Activated CD4-positive, alpha-beta T cell treated with anti-CD3 and anti-CD28 coated beads, Interleukin-2, amount 10 ng/mL, durations not matched to agents 7 days and 5 days (primary cell): Measurements from ENCODE around the gene TMEM87A. TPM values are rescaled to one million over a fixed set of nuclear protein-coding genes. Genes with fewer than 3 reads are reported as not detected.

Experiments used
- CTCF ChIA-PET: fragments of 350-600 bp; sonication (Branson Sonifier 250); formaldehyde crosslinking; loops from one replicate; lab custom pipeline; 2021; ENCODE audit warnings: antibody characterized with exemption; lab: Charles Lee
- POLR2A ChIA-PET: fragments of 350-600 bp; sonication (Branson Sonifier 250); formaldehyde crosslinking; loops from one replicate; lab custom pipeline; 2021; ENCODE audit warnings: antibody characterized with exemption; lab: Charles Lee
- DNase-seq: peaks from one replicate; pipeline ENCODE4 v3.0.0-alpha.2; 2020
- H3K27ac Mint-ChIP-seq: one replicate; pipeline ENCODE4 v1.8.0; 2021; ENCODE audit warnings: mild to moderate bottlenecking, moderate library complexity, mixed read lengths
- H3K27me3 Mint-ChIP-seq: one replicate; pipeline ENCODE4 v1.8.0; 2021; ENCODE audit warnings: mixed read lengths
- H3K36me3 Mint-ChIP-seq: one replicate; pipeline ENCODE4 v1.8.0; 2021; ENCODE audit warnings: low read depth, mixed read lengths
- H3K4me1 Mint-ChIP-seq: one replicate; pipeline ENCODE4 v1.8.0; 2021; ENCODE audit warnings: mixed read lengths
- H3K4me3 Mint-ChIP-seq: one replicate; pipeline ENCODE4 v1.8.0; 2021; ENCODE audit warnings: mild to moderate bottlenecking, moderate library complexity, mixed read lengths
- H3K9me3 Mint-ChIP-seq: one replicate; pipeline ENCODE4 v1.8.0; 2021; ENCODE audit warnings: mixed read lengths
- total RNA-seq, 2 experiments: library from RNA; stranded (reverse); gene quantifications; one replicate each; pipeline ENCODE4 v1.2.3, GENCODE V29; 2021

TMEM87A gene
- total RNA-seq, 2 experiments from 2014 or later: 37.7 to 38.0 TPM

GRCh38 chr15:42215913-42216829, 57.1 kb downstream of the TMEM87A start:
- ChIA-PET CTCF (interaction anchor here (1.0 kb wide), 1 partner anchor 63 kb away, joined by 4 read pairs; no protein-coding TSS in a partner anchor), POLR2A (no interaction called here)
- H3K27me3 Mint-ChIP-seq: no peaks in the 10 kb centered on the region
- no peak overlapping the region for H3K27ac Mint-ChIP-seq
- H3K4me3 Mint-ChIP-seq: no peak overlapping the region
- H3K36me3 Mint-ChIP-seq: peaks cover 49% of the 10 kb centered on the region
- H3K4me1 Mint-ChIP-seq: peaks cover 5% of the 10 kb centered on the region
- DNase-seq: no peak
- no peaks in the 10 kb centered on the region for H3K9me3 Mint-ChIP-seq

GRCh38 chr15:42214600-42214999, 58.6 kb downstream of the TMEM87A start:
- DNase-seq: no peak
- Mint-ChIP-seq H3K27me3 (no peaks in the 10 kb centered on the region), H3K36me3 (peaks cover 50% of the 10 kb centered on the region), H3K4me3 (no peak overlapping the region), H3K9me3 (no peaks in the 10 kb centered on the region), H3K27ac (no peak overlapping the region), H3K4me1 (peaks cover 5% of the 10 kb centered on the region)
- ChIA-PET POLR2A (no interaction called here), CTCF (no interaction called here)

DNA sequence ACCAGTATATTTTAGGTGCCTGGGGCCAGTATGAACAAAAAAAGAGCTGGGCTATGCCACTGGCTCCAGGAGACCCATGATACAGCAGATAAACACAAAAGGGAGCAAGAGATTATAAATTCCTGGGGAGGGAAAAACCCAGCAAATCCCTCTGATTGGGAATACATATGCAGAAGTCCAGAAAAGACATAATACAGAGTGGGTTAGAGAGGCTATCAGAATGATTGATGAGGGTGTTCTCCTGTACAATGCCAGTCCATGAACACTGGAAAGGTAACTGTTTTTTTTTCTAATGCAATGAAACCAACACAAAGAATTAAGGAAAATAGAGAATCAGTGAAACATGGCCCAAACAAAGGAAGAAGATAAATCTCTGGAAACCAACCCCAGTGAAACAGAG, 59.7 kb downstream of the TMEM87A start:
- ChIA-PET CTCF (interaction anchor here (0.7 to 1.0 kb wide), 2 partner anchors 27 to 949 kb away, joined by 3 to 4 read pairs; no protein-coding TSS in a partner anchor), POLR2A (no interaction called here)
- Mint-ChIP-seq H3K4me3 (no peak overlapping the region), H3K4me1 (peaks cover 5% of the 10 kb centered on the region), H3K9me3 (no peaks in the 10 kb centered on the region), H3K36me3 (peaks cover 40% of the 10 kb centered on the region), H3K27ac (no peak overlapping the region), H3K27me3 (no peaks in the 10 kb centered on the region)
- DNase-seq: no peak

DNA sequence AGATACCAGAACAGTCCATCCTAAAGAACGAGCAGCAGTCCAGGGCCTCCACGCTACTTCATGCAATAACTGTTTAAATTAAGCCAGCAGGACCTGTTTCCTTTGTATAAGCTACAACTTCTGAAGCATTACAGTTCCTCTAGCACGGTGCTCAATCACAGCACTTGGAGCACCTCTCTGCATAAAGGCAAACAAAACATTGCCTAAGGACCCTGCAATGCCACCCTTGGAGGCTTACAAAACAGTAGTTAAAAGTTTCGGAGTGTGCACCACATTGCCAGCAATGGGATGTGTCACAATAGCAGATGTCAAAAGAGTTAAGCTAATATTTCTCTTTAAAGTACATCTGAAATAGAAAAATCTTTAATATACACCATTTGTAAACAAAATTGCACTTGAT, 62.5 kb downstream of the TMEM87A start:
- DNase-seq: no peak
- Mint-ChIP-seq H3K4me1 (peaks cover 29% of the 10 kb centered on the region), H3K36me3 (peaks cover 38% of the 10 kb centered on the region), H3K27ac (no peak overlapping the region), H3K4me3 (no peak overlapping the region), H3K9me3 (no peaks in the 10 kb centered on the region), H3K27me3 (no peaks in the 10 kb centered on the region)
- CTCF ChIA-PET: interaction anchor here (0.6 to 0.7 kb wide), 2 partner anchors 40 to 1460 kb away, joined by 3 read pairs; no protein-coding TSS in a partner anchor
- POLR2A ChIA-PET: no interaction called here

DNA sequence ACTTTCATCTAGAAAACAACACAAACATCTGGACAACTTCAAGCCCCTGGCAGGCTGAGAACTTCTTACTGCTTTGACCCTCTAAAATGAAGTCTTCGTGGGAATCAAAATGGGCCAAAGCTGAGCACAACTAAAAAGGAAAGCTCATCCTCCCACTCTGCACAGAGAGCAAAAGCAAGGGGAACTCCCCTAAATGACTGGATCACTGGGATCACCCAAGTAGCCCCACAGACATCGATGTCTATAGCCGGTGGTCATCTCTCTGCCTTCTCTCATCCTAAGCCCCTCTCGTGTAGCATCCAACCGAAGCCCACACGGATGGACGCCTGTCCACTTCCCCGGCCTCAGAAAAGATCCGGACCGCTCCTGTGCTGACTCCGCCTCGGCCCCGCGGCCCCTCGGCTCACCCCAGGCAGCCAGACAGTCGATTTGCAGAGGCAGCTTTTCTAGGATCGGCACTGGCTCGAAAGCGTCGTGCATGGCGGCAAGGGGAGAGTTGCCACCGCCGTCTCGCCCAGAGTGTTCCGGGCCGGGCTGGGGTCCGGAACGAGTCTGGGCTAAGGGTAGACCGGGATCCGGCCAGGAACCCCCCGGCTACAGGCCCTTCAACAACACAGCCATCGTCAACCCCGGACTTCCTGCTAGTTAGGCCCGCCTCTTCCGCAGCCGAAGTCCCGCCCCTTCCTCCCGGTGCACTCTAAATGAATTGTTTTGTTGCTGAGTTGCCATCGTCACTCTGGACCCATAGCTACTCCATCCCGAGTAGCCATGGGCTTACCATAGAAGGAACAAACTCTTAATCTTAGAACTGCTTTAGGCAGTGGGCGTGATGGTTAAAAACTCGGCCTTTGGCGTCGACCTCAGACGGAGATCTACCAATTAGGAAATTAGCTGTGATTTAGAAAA, 65.3 kb downstream of the TMEM87A start, which contains the start of gene VPS39:
VPS39 (minus strand) TSS at position 631 of the 906 bp plus-strand sequence; CDS start at position 480, 151 bp downstream.
- POLR2A ChIA-PET: no interaction called here
- Mint-ChIP-seq H3K9me3 (no peaks in the 10 kb centered on the region), H3K27me3 (no peaks in the 10 kb centered on the region), H3K4me1 (peaks cover 33% of the 10 kb centered on the region), H3K27ac (peak within 1 kb of the TSS; percentile 97), H3K36me3 (peaks cover 25% of the 10 kb centered on the region), H3K4me3 (peak within 1 kb of the TSS; percentile 94)
- peak; percentile 89 for DNase-seq
- CTCF ChIA-PET: interaction anchor here (0.6 to 1.4 kb wide), 6 partner anchors 10 to 771 kb away, joined by 3 to 5 read pairs (median 4); no protein-coding TSS in a partner anchor

GRCh38 chr15:42206406-42206805, 66.8 kb downstream of the TMEM87A start:
- Mint-ChIP-seq H3K4me1 (peaks cover 37% of the 10 kb centered on the region), H3K27ac (peak overlapping the region; percentile 32), H3K36me3 (peaks cover 25% of the 10 kb centered on the region), H3K4me3 (peak overlapping the region; percentile 94), H3K9me3 (no peaks in the 10 kb centered on the region), H3K27me3 (no peaks in the 10 kb centered on the region)
- CTCF ChIA-PET: no interaction called here
- no peak for DNase-seq
- POLR2A ChIA-PET: no interaction called here

DNA sequence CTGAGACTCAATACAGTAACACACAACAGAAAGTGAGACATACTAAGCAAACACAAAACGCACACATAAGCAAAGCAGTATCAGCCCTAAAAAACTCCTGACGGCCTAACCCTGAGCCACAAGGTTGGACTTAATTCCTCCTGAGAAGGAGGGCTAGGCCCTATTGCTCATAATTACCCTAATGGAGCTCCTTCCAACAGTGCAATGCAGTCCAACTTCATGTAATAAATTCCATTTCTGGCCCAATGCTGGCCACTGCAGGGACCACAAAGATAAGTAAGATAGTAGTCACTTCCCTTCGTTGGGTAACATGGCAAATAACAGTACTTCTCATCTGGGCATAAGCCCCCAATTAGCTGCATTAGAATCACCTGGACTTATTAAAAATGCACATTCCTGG, 69.3 kb downstream of the TMEM87A start:
- peaks cover 40% of the 10 kb centered on the region for H3K4me1 Mint-ChIP-seq
- peaks cover 23% of the 10 kb centered on the region for H3K36me3 Mint-ChIP-seq
- no peaks in the 10 kb centered on the region for H3K9me3 Mint-ChIP-seq
- CTCF ChIA-PET: no interaction called here
- no peak for DNase-seq
- POLR2A ChIA-PET: no interaction called here
- H3K4me3 Mint-ChIP-seq: no peak overlapping the region
- no peak overlapping the region for H3K27ac Mint-ChIP-seq
- no peaks in the 10 kb centered on the region for H3K27me3 Mint-ChIP-seq

GRCh38 chr15:42202653-42203052, 70.6 kb downstream of the TMEM87A start:
- peaks cover 25% of the 10 kb centered on the region for H3K36me3 Mint-ChIP-seq
- CTCF ChIA-PET: interaction anchor here (0.5 to 0.7 kb wide), 2 partner anchors 199 to 210 kb away, joined by 3 read pairs; no protein-coding TSS in a partner anchor

GRCh38 chr15:42201801-42202200, 71.4 kb downstream of the TMEM87A start:
- peaks cover 30% of the 10 kb centered on the region for H3K36me3 Mint-ChIP-seq
- DNase-seq: no peak

More at GRCh38 chr15:42202653-42203052, 70.6 kb downstream of the TMEM87A start:
- Mint-ChIP-seq H3K4me3 (no peak overlapping the region), H3K9me3 (no peaks in the 10 kb centered on the region), H3K27ac (no peak overlapping the region), H3K27me3 (no peaks in the 10 kb centered on the region), H3K4me1 (peaks cover 35% of the 10 kb centered on the region)
- POLR2A ChIA-PET: no interaction called here
- DNase-seq: no peak

GRCh38 chr15:42199126-42199525, 74.1 kb downstream of the TMEM87A start:
- DNase-seq: no peak
- H3K9me3 Mint-ChIP-seq: peaks cover 3% of the 10 kb centered on the region
- peaks cover 11% of the 10 kb centered on the region for H3K4me1 Mint-ChIP-seq
- no peak overlapping the region for H3K4me3 Mint-ChIP-seq
- CTCF ChIA-PET: interaction anchor here (1.4 kb wide), 1 partner anchor 10 kb away, joined by 4 read pairs; no protein-coding TSS in a partner anchor
- POLR2A ChIA-PET: no interaction called here
- H3K27ac Mint-ChIP-seq: no peak overlapping the region
- H3K36me3 Mint-ChIP-seq: peaks cover 48% of the 10 kb centered on the region
- H3K27me3 Mint-ChIP-seq: no peaks in the 10 kb centered on the region

More at GRCh38 chr15:42201801-42202200, 71.4 kb downstream of the TMEM87A start:
- Mint-ChIP-seq H3K27ac (no peak overlapping the region), H3K9me3 (no peaks in the 10 kb centered on the region), H3K4me3 (no peak overlapping the region), H3K27me3 (no peaks in the 10 kb centered on the region), H3K4me1 (peaks cover 26% of the 10 kb centered on the region)
- ChIA-PET CTCF (no interaction called here), POLR2A (no interaction called here)

- H3K27ac Mint-ChIP-seq: no peak overlapping the region
- no peaks in the 10 kb centered on the region for H3K27me3 Mint-ChIP-seq
- ChIA-PET CTCF (interaction anchor here (0.7 to 1.4 kb wide), 2 partner anchors 9 to 10 kb away, joined by 3 to 4 read pairs; no protein-coding TSS in a partner anchor), POLR2A (no interaction called here)
- H3K4me3 Mint-ChIP-seq: no peak overlapping the region
- H3K9me3 Mint-ChIP-seq: peaks cover 3% of the 10 kb centered on the region
- peaks cover 51% of the 10 kb centered on the region for H3K36me3 Mint-ChIP-seq
- H3K4me1 Mint-ChIP-seq: peaks cover 13% of the 10 kb centered on the region
- no peak for DNase-seq
Measured at GRCh38 chr15:42198516-42198915, 74.7 kb downstream of the TMEM87A start.

- H3K9me3 Mint-ChIP-seq: peaks cover 3% of the 10 kb centered on the region
- no peak overlapping the region for H3K4me3 Mint-ChIP-seq
- DNase-seq: no peak
- H3K27ac Mint-ChIP-seq: no peak overlapping the region
- peaks cover 33% of the 10 kb centered on the region for H3K4me1 Mint-ChIP-seq
- H3K36me3 Mint-ChIP-seq: peaks cover 58% of the 10 kb centered on the region
- H3K27me3 Mint-ChIP-seq: no peaks in the 10 kb centered on the region
- ChIA-PET POLR2A (no interaction called here), CTCF (no interaction called here)
Measured at GRCh38 chr15:42194513-42194912, 78.7 kb downstream of the TMEM87A start.
